T-cell (primary cell): ENCODE results near the gene IDS. TPM values are rescaled to one million over a fixed set of nuclear protein-coding genes. Genes with fewer than 3 reads are reported as not detected.
"Not testable (repeated sequence)": the region's sequence is repeated elsewhere in the genome, so short reads cannot be mapped to it uniquely, and the experiment has no call there.

Experiments
- ATAC-seq, 4 experiments: fragments of 200-7000 bp in 3 of 4; fragments of 150-1000 bp in 1 of 4; cut with Tn5 transposase; replicated peaks in 1 of 4; 1 replicate in 3 of 4; 2 replicates in 1 of 4; pipeline ENCODE4 v1.10.0; 2021; ENCODE audit warnings: moderate library complexity in 3 of 4, mild to moderate bottlenecking in 2 of 4, moderate number of reproducible peaks in 1 of 4
- CTCF ChIA-PET, 2 donors: fragments of 300-600 bp; sonication (Branson Sonifier 250); formaldehyde crosslinking; loops; one replicate each; lab custom pipeline; 2022; ENCODE audit warnings: antibody characterized with exemption in 2 of 2; lab: Charles Lee
- POLR2A ChIA-PET, 2 donors: fragments of 300-600 bp; sonication (Branson Sonifier 250); formaldehyde crosslinking; loops; one replicate each; lab custom pipeline; 2022; ENCODE audit warnings: antibody characterized with exemption in 2 of 2; lab: Charles Lee
- DNase-seq, 35 experiments: peaks; one replicate each; pipeline versions ENCODE4 v3.0.0 to v3.0.0-alpha.2; 2013 to 2023
- H3K27ac ChIP-seq: one replicate; pipeline ENCODE4 v1.5.1; 2013; ENCODE audit warnings: low read length
- H3K27me3 ChIP-seq, 2 experiments: replicated peaks in 1 of 2; 1 replicate in 1 of 2; 2 replicates in 1 of 2; pipeline versions ENCODE4 v1.6.1 to v1.7.0; 2013; ENCODE audit warnings: low read length in 1 of 2, mixed read lengths in 1 of 2; ENCODE audit not compliant: control insufficient read depth in 2 of 2, insufficient read depth in 2 of 2; ENCODE audit errors: extremely low read depth in 1 of 2
- H3K36me3 ChIP-seq, 2 donors: 1 replicate in 1 of 2; 2 replicates in 1 of 2; pipeline versions ENCODE4 v1.6.1 to v1.7.0; 2013; ENCODE audit warnings: low read length in 1 of 2; ENCODE audit not compliant: control insufficient read depth in 2 of 2, insufficient read depth in 1 of 2; ENCODE audit errors: extremely low read depth in 1 of 2
- H3K4me1 ChIP-seq, 2 experiments: 1 replicate in 1 of 2; 2 replicates in 1 of 2; pipeline versions ENCODE4 v1.6.1 to v1.7.0; 2013; ENCODE audit warnings: low read length in 2 of 2, mixed read lengths in 1 of 2; ENCODE audit not compliant: insufficient read depth in 2 of 2, control insufficient read depth in 1 of 2; ENCODE audit errors: extremely low read depth in 1 of 2
- H3K4me3 ChIP-seq, 2 donors: 1 replicate in 1 of 2; 2 replicates in 1 of 2; pipeline versions ENCODE4 v1.5.1 to v1.7.0; 2013; ENCODE audit warnings: mild to moderate bottlenecking in 2 of 2, low read length in 1 of 2, moderate library complexity in 1 of 2; ENCODE audit not compliant: control insufficient read depth in 1 of 2; ENCODE audit errors: extremely low read depth in 1 of 2
- H3K9me3 ChIP-seq: 2 replicates; pipeline ENCODE4 v1.7.0; 2013
- H3K27ac Mint-ChIP-seq, 2 donors: one replicate each; pipeline ENCODE4 v1.8.0; 2020 to 2021; ENCODE audit warnings: mild to moderate bottlenecking in 2 of 2, mixed read lengths in 2 of 2
- H3K27me3 Mint-ChIP-seq, 2 donors: one replicate each; pipeline ENCODE4 v1.8.0; 2021 to 2022; ENCODE audit warnings: mixed read lengths in 2 of 2
- H3K36me3 Mint-ChIP-seq: one replicate; pipeline ENCODE4 v1.8.0; 2021; ENCODE audit warnings: mixed read lengths
- H3K4me1 Mint-ChIP-seq, 3 donors: one replicate each; pipeline ENCODE4 v1.8.0; 2020 to 2022; ENCODE audit warnings: mixed read lengths in 3 of 3, mild to moderate bottlenecking in 1 of 3
- H3K4me3 Mint-ChIP-seq, 3 donors: one replicate each; pipeline ENCODE4 v1.8.0; 2020 to 2022; ENCODE audit warnings: mild to moderate bottlenecking in 3 of 3, mixed read lengths in 3 of 3, moderate library complexity in 3 of 3
- H3K9me3 Mint-ChIP-seq, 3 donors: one replicate each; pipeline ENCODE4 v1.8.0; 2020 to 2022; ENCODE audit warnings: mixed read lengths in 3 of 3
- WGBS: methylation state at CpG from one replicate; pipeline ENCODE4 v1.1.5; 2013; ENCODE audit warnings: missing lambda C conversion rate; ENCODE audit not compliant: insufficient coverage; 5-methylcytosine and 5-hydroxymethylcytosine counted together
- total RNA-seq, 35 experiments: library from RNA in 6 of 35; stranded (reverse) in 6 of 35; fragments of 120-200 nt in 1 of 35; gene quantifications; one replicate each; pipeline versions ENCODE4 v1.2.1 to v1.2.4 and lab custom pipeline; 2013 to 2026

Gene IDS
- total RNA-seq, 5 donors from 2014 or later (not counting 1 experiment from before 2014, with no cell fraction given), result 152 to 402 (median 182) TPM

- peak overlapping the region; percentile 80 to 83 (median 80) for H3K4me3 Mint-ChIP-seq
- H3K9me3 Mint-ChIP-seq, result no peaks in the 10 kb centered on the region
- peak overlapping the region; percentile 84 for H3K27ac ChIP-seq
- H3K27me3 Mint-ChIP-seq, result no peaks in the 10 kb centered on the region
- H3K27me3 ChIP-seq, result no peaks in the 10 kb centered on the region
- H3K4me1 Mint-ChIP-seq, result peaks cover 0 to 10% (median 8%) of the 10 kb centered on the region in 3 donors
- no peaks in the 10 kb centered on the region for H3K9me3 ChIP-seq
- peak overlapping the region; percentile 62 for H3K4me3 ChIP-seq
- ChIA-PET POLR2A (interaction anchor here (0.5 to 3.7 kb wide), 19 partner anchors 10 to 1031 kb away, joined by 3 to 111 read pairs (median 7); partner anchors contain the start of genes EOLA2 (in 1 of the 2) and IDS (in 1 of the 2)), CTCF (interaction anchor here (0.6 to 2.7 kb wide), 13 partner anchors 9 to 400 kb away, joined by 3 to 64 read pairs (median 4); partner anchors contain the start of genes EOLA2 (in 1 of the 2) and IDS (in 1 of the 2))
- H3K4me1 ChIP-seq, result peaks cover 3 to 16% of the 10 kb centered on the region in 2 experiments
- ATAC-seq (peak; percentile 49 to 60 (median 56)), DNase-seq (peak; percentile 60 to 93 (median 87))
- peak overlapping the region; percentile 87 for H3K27ac Mint-ChIP-seq
- 0% methylated on average over 9 of the region's 34 CpGs for WGBS
- H3K36me3 Mint-ChIP-seq, result no peaks in the 10 kb centered on the region
- H3K36me3 ChIP-seq, result peaks cover 0 to 4% of the 10 kb centered on the region in 2 donors
These were observed 34.4 kb upstream of the IDS start for GRCh38 chrX:149539283-149540130.

DNA sequence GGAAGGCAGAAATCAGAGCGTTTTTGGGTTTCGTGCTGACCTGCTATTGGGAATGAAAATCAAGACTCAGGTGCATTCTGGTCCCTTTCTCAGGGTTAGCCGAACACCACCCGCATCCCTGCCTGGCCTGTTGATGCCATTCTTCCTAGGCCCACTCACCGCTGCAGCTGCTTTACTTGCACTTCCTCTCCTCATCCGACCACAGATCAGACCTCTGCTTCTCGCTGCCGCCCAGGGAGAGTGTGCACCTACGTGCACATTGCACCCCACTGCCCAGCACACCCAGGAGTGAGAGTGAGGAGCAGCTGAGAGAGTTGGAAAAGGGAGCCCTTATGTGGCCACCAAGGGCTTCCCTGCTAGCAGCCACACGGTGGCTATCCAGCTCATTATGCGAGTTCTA lies 32.4 kb upstream of the IDS start:
- not testable (repeated sequence) for DNase-seq, H3K36me3 ChIP-seq, H3K27ac Mint-ChIP-seq

GRCh38 chrX:149534926-149535602 lies 30.0 kb upstream of the IDS start:
- H3K36me3 ChIP-seq, POLR2A ChIA-PET, H3K27me3 ChIP-seq, ATAC-seq, H3K27ac Mint-ChIP-seq, H3K4me1 ChIP-seq, CTCF ChIA-PET, H3K9me3 ChIP-seq, H3K27ac ChIP-seq, H3K9me3 Mint-ChIP-seq, DNase-seq, H3K27me3 Mint-ChIP-seq, H3K4me3 ChIP-seq, H3K36me3 Mint-ChIP-seq, H3K4me3 Mint-ChIP-seq: not testable (repeated sequence)
- WGBS, result 83% methylated on average over 3 of the region's 3 CpGs
- H3K4me1 Mint-ChIP-seq, result peaks cover 4 to 10% (median 5%) of the 10 kb centered on the region in 3 donors

More for the DNA sequence above, 32.4 kb upstream of the IDS start:
- H3K36me3 Mint-ChIP-seq, CTCF ChIA-PET, H3K9me3 Mint-ChIP-seq, H3K27ac ChIP-seq, H3K27me3 ChIP-seq, H3K9me3 ChIP-seq, H3K4me3 Mint-ChIP-seq, ATAC-seq, H3K27me3 Mint-ChIP-seq, POLR2A ChIA-PET, H3K4me1 Mint-ChIP-seq, H3K4me3 ChIP-seq: not testable (repeated sequence)
- WGBS, result no CpG with 5 or more reads among the region's 11 CpGs
- peaks cover 3 to 16% of the 10 kb centered on the region in 2 experiments for H3K4me1 ChIP-seq

GRCh38 chrX:149533999-149534398 lies 28.9 kb upstream of the IDS start:
- H3K4me3 ChIP-seq, H3K27ac Mint-ChIP-seq, ATAC-seq, POLR2A ChIA-PET, H3K36me3 Mint-ChIP-seq, H3K27me3 Mint-ChIP-seq, H3K9me3 ChIP-seq, CTCF ChIA-PET, H3K4me1 ChIP-seq, H3K36me3 ChIP-seq, H3K9me3 Mint-ChIP-seq, H3K27me3 ChIP-seq, H3K4me1 Mint-ChIP-seq, DNase-seq, H3K4me3 Mint-ChIP-seq, H3K27ac ChIP-seq: not testable (repeated sequence)
- WGBS, result 100% methylated on average over 1 of the region's 11 CpGs

DNA sequence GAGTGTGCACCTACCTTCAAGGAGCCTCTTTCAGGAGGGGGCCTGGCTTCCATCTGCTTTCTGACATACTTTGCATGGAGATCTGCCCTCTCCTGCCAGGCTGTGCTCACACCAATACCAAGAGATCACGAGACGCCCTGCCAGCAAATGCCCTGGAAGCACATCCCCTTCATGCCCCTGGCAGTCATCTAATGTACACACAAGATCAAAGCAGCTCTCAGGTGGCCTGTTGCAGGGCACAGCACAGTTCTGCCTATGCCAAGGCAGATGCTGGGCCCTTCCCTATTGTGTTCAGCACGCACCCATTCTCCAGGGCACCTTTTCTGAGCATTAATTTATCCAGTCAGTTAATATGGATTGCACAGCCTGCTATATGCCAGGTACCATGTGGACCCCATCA lies 27.8 kb upstream of the IDS start:
- POLR2A ChIA-PET, H3K4me1 ChIP-seq, H3K27ac Mint-ChIP-seq, H3K4me3 Mint-ChIP-seq, H3K27me3 Mint-ChIP-seq, H3K4me3 ChIP-seq, H3K36me3 ChIP-seq, DNase-seq, H3K27ac ChIP-seq, CTCF ChIA-PET, H3K9me3 Mint-ChIP-seq, H3K4me1 Mint-ChIP-seq, H3K9me3 ChIP-seq, H3K27me3 ChIP-seq, H3K36me3 Mint-ChIP-seq, ATAC-seq: not testable (repeated sequence)
- WGBS, result no CpG with 5 or more reads among the region's 3 CpGs

GRCh38 chrX:149531599-149531998 lies 26.5 kb upstream of the IDS start:
- H3K4me3 Mint-ChIP-seq, result no peak overlapping the region
- H3K4me3 ChIP-seq, result no peak overlapping the region
- 50% methylated on average over 2 of the region's 2 CpGs for WGBS
- H3K36me3 Mint-ChIP-seq, result peaks cover 4% of the 10 kb centered on the region
- ATAC-seq (no peak), DNase-seq (no peak)
- no peak overlapping the region for H3K27ac ChIP-seq
- H3K27me3 Mint-ChIP-seq, result peaks cover 0 to 6% of the 10 kb centered on the region in 2 donors
- peaks cover 5 to 12% (median 8%) of the 10 kb centered on the region in 3 donors for H3K4me1 Mint-ChIP-seq
- H3K27me3 ChIP-seq, result no peaks in the 10 kb centered on the region
- CTCF ChIA-PET, result interaction anchor here in 1 of 2 donors (2.7 kb wide), 1 partner anchor 8 kb away, joined by 12 read pairs; no protein-coding TSS in a partner anchor
- no peaks in the 10 kb centered on the region for H3K9me3 ChIP-seq
- peaks cover 0 to 5% of the 10 kb centered on the region in 2 experiments for H3K4me1 ChIP-seq
- H3K36me3 ChIP-seq, result peaks cover 0 to 4% of the 10 kb centered on the region in 2 donors
- H3K9me3 Mint-ChIP-seq, result no peaks in the 10 kb centered on the region
- H3K27ac Mint-ChIP-seq, result no peak overlapping the region
- POLR2A ChIA-PET, result no interaction called here
